ENCODE data around the gene HOXA3.

HOXA3 gene

GRCh38 chr7:27106181-27106900, 46.0 kb downstream of the HOXA3 start:
- DNase-seq = no peak
- intact Hi-C loops (cut with DNase I) = no loop called here

DNA sequence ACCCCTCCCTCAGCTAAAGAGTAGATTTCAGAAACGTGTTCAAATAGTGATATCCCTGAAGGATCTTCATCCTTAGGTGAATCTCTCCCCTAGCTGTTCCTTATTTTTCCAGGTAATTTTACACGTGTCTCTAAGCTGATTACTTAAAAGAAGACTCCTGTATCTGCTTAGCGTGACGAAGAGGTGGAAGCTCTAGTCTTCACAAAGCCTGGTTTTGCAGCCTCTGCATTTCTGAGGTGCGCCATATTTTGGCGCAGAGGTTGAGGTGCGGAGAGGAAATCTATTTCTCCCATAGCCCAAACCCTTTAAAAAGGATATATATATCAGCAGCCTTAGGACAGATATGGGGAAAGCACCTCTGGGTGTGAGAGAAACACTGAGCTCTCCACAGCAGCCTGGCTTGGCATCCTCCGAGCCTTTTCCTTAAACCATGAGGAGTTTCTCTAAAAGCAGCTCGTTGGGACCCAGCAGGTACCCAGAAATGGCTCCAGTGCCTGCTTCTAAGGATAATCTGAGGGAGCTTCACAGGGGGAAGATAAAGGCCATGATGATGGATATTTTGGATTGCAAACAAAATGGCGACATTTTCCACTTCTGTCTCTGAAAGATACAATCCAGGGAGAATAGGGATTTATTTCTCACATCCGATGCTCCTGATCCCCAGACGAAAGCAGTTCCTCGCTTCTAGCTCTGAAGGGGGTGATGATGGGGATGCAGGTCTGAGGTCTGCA, 46.9 kb downstream of the HOXA3 start:
- intact Hi-C loops (cut with DNase I) = no loop called here
- DNase-seq = no peak

DNA sequence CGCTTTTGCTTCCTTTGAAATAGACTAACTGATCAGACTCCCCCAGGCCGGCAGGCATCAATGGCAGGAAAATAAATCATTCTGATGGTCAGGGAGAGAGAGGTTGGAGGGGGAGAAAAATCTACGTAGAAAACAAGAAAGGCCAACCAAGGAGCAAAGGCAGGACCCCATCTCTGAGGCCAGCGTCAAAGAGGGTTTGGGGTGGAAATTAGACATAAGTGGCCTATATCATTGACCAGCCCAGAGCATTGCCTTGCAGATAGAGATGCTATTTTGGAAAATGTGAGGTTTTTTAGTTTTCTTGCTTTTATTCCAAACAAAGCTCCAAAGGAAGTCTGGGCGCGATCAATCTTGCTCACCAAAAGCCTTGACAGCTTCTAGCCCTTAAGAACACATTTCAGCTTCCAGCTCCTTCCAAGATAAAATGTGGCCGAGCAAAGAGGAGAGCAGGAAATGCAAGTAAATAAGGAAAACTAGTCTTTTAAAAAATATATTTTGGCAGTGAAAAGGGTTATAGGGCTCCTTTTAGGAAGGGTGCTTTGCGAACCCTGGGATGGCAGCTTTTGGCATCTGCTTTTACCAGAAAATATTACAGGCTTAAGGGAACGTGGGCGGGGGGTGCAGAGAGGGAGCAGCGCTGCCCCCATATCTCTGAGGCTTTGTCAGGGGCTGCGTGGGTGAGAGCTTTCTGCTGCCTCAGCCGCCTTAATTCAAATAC, 47.9 kb downstream of the HOXA3 start:
- DNase-seq = no peak
- intact Hi-C loops (cut with DNase I) = no loop called here

GRCh38 chr7:27103489-27104226, 48.7 kb downstream of the HOXA3 start:
- DNase-seq = no peak
- intact Hi-C loops (cut with DNase I) = no loop called here

- intact Hi-C loops (cut with DNase I) = no loop called here
- no peak for DNase-seq
Observed at GRCh38 chr7:27102581-27103442, 49.6 kb downstream of the HOXA3 start, which contains the start of gene HOXA2. Gene HOXA2 (minus strand): TSS chr7:27102683. CDS start chr7:27102500, 183 bp downstream.

DNA sequence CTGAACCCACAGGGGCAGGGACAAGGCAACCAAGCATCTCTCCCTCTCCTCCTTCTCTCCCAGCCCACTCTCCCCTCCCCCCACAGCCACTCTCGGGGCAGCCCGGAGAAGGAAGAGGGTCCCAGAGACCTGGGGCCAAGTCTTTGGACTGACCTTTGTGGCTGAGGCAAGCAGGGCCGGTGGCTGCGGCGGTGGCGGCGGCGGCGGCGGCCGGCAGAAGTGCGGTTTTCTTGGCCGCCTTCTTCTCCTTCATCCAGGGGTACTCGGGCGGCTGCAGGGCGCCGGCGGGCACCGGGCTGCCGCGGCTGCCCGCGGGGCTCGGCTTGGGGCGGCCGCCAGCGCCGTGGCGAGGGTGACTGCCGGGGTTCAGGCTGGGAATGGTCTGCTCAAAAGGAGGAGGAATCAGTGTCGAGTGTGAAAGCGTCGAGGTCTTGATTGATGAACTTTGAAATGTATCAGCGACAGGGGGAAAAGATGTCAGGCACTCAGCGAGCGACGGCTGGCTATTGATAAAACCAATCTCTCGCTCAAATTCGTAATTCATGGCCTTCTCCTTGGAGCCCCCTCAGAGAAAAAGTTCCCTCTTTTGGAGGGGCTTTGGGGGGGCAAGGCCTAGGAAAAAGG, 50.3 kb downstream of the HOXA3 start:
- intact Hi-C loops (cut with DNase I) = no loop called here
- DNase-seq = no peak

- no peak for DNase-seq
- intact Hi-C loops (cut with DNase I) = no loop called here
Observed at GRCh38 chr7:27101171-27101956, 51.0 kb downstream of the HOXA3 start.

DNA sequence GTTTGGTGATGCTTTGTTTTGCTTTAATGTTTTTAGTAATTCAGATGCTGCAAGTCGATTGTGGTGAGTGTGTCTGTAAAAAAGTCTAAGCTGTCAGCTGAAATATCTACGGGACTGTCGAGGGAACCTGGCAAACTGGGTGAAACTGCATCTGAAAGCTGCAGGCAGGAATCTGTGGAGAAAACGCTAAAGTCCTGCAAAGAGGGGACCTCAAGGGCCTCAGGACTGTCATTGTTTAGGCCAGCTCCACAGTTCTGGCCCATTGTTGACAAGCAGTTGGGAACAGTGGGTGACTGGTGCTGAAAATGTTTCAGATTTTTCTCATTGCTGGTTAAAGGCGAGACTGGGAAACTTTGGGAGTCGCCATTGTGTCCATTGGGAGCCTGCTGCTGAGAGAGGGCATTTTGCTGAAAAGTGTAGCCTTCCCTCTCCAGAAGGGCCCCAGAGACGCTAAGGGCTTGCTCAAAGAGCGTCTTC, 51.7 kb downstream of the HOXA3 start:
- no peak for DNase-seq
- intact Hi-C loops (cut with DNase I) = no loop called here

DNA sequence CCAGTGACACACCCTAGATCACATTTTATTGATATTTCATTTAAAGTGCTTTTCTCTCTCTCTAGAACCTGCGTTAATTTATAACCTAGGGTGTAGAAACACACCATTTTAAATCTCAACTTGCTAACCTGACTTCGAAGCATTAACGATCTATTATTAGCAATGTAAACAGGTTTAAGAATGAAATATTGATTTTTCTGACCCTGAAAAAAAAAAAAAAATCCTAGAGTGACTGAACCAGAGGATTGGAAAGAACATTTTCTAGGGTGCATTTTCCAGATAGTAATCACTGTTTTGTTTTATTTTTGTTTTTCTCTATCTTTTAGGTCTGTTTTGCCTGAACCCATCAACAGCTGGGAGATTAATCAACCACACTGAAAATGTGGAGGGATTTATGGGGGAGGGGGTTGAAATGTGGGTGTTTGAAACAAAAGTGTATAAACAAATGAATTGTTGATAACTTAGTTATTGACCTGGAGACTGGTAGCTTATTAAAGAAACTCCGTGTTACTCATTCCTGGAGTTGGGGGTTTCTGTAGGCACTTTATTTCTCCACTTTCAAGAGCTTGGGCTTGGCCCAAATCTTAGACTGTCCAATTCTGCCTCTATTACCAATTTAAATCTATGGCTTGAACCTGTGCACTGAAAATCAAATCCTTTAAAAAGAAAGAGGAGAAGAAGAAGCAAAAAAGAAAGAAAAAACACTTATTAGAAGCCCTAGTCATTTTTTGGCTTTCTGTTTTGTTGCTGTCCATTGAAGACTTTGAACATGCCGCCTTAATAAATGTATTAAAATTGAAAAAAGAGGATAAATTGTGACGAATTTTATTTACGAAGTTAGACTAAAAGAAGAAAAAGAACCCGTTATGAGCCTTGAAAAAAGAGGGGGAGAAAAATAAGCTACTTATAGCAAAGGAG, 52.7 kb downstream of the HOXA3 start:
- intact Hi-C loops (cut with DNase I) = no loop called here
- no peak for DNase-seq

DNA sequence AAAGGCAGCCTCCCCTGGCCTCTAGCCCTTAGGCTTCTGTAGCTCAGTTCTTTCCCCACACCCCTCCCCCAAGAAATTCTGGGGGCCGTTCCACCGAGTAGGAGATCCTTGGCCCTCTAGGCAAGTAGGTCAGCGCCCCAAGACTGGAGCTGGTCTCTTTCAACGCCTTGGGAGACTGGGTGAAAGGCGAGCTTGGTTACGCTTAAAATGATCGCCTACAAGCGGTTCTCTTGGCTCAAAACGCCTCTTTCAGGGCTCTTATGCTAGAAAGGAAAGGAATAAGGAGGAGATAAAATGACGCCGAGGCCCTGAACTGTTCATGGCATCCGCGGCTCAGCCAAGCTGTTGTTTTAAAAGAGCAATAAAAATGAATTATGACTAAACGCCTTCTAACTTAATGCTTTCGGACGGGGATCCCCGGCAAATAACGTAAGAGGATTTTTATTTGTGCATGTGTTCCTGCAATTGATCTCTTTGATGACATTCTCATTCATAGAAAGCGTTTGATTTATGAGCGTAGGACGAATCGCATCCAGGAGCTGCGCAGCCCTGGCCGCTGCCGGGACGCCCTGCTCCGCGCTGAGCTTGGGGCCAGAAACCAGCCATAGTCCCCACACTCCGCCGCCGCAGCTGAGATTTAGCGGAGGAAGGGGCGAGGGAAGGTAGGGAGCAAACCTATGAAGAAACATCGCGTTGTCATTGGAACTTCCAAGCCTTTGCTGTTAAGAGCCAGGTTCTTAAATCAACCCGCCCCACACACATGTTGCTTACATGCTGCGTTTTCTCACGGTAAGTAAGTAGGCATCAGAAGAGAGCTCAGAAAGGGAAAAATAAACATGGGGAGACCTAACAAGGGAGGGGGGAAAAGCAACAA, 53.6 kb downstream of the HOXA3 start:
- intact Hi-C loops (cut with DNase I) = no loop called here
- no peak for DNase-seq

- DNase-seq = no peak
- intact Hi-C loops (cut with DNase I) = no loop called here
Observed at GRCh38 chr7:27097686-27098577, 54.5 kb downstream of the HOXA3 start.

DNA sequence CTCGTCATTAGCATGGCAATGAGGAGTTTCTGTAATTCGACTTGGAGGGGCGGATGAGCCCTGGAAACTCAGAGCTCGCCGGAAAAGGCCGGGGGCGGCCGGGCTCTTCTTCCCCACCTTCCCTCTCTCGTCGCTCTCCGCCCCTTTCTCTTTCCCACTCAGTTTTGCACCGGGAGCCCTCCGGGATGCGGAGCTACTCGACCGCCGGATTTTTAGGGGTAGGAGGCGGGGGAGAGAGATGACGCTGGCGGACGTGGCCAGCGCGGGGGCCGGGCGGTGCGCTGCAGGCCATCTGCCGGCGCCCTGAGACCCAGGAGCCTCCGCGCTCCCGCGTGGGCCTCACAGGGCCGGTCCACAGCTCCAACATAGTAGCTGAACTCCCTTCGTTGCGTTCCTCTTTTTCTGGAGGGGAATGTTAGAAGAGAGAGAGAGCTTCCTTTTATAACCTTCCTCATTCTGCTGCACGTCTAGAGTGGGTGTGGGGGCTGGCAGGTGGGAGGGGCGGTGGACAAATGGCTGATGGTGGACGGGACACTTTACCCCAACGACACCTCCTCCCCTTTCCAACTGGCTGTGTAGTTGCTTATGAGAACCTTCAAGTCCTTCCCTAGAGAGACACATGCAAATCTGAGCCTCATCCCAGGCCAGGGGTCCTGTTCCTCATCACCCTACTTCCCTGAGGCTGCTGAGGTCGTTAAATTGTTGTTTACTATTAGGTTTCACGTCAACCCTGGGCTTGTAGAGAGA, 55.4 kb downstream of the HOXA3 start:
- intact Hi-C loops (cut with DNase I) = no loop called here
- DNase-seq = no peak

Data from head of caudate nucleus (tissue), 42 donors.